A549 (cell line): ENCODE results near the gene USP2. TPM values are rescaled to one million over a fixed set of nuclear protein-coding genes. Genes with fewer than 3 reads are reported as not detected.

Source experiments
- ATAC-seq, 2 experiments: fragments of 200-7000 bp in 1 of 2; fragments of >200 bp in 1 of 2; cut with Nextera tagmentation in 1 of 2; cut with Tn5 transposase in 1 of 2; 3 replicates each; pipeline versions ENCODE4 v1.8.0 to v1.9.1; 2018 to 2020; ENCODE audit warnings: mild to moderate bottlenecking in 1 of 2, moderate library complexity in 1 of 2
- CTCF ChIA-PET: fragments of 300-600 bp; sonication (Branson Sonifier 250); formaldehyde crosslinking; extraction: SDS; loops from one replicate; lab custom pipeline; 2021; ENCODE audit warnings: antibody characterized with exemption, inconsistent platforms; lab: Yijun Ruan, JAX
- POLR2A ChIA-PET: fragments of 350-600 bp; formaldehyde crosslinking; extraction: SDS; loops from one replicate; lab custom pipeline; 2021; ENCODE audit warnings: antibody characterized with exemption, inconsistent platforms; lab: Yijun Ruan, JAX
- DNase-seq, 2 experiments: peaks; one replicate each; pipeline versions ENCODE4 v3.0.0 to v3.0.0-alpha.2; 2011 to 2016; ENCODE audit warnings: low read depth in 1 of 2, low spot score in 1 of 2
- FAIRE-seq: peaks from 2 replicates; lab custom pipeline; 2011; peaks lifted over from hg19 to GRCh38; lab: Jason Lieb, UNC
- H3K27ac ChIP-seq, 2 experiments: fragments of >200 bp; sonication (Bioruptor Twin); formaldehyde crosslinking; 3 replicates each; pipeline ENCODE4 v1.5.1; 2016 to 2017
- H3K4me1 ChIP-seq: fragments of >200 bp; sonication (Bioruptor Twin); formaldehyde crosslinking; 3 replicates; pipeline ENCODE4 v1.6.1; 2016
- H3K4me2 ChIP-seq: fragments of >200 bp; sonication (Bioruptor Twin); formaldehyde crosslinking; 3 replicates; pipeline ENCODE4 v1.6.1; 2016
- H3K4me3 ChIP-seq: fragments of >200 bp; sonication (Bioruptor Twin); formaldehyde crosslinking; 3 replicates; pipeline ENCODE4 v1.5.1; 2016
- H3K9me3 ChIP-seq: fragments of >200 bp; sonication (Bioruptor Twin); formaldehyde crosslinking; 3 replicates; pipeline ENCODE4 v1.6.1; 2016
- BHLHE40 ChIP-seq: IDR thresholded peaks from 2 replicates; pipeline ENCODE4 v1.6.1; 2012; ENCODE audit warnings: low read depth, low read length, inconsistent platforms
- CTCF ChIP-seq: fragments of >200 bp; sonication (Bioruptor Twin); formaldehyde crosslinking; IDR thresholded peaks from 3 replicates; pipeline ENCODE4 v1.5.1; 2016
- E2F6 ChIP-seq: IDR thresholded peaks from 2 replicates; pipeline ENCODE4 v1.6.1; 2012; ENCODE audit warnings: low read depth, borderline replicate concordance
- ELK1 ChIP-seq: fragments of 150-350 bp; IDR thresholded peaks from 2 replicates; pipeline ENCODE4 v1.6.1; 2014; ENCODE audit warnings: low read depth, mild to moderate bottlenecking, low read length
- HDAC2 ChIP-seq: fragments of 200-600 bp; sonication (generic); IDR thresholded peaks from 2 replicates; pipeline ENCODE4 v1.6.1; 2016
- JUN ChIP-seq, 2 experiments: fragments of >200 bp; sonication (Bioruptor Twin); formaldehyde crosslinking; IDR thresholded peaks; 2 replicates in 1 of 2; 3 replicates in 1 of 2; pipeline ENCODE4 v1.6.1; 2016 to 2017
- MAFK ChIP-seq: fragments of 450-650 bp; IDR thresholded peaks from 2 replicates; pipeline ENCODE4 v1.6.1; 2014; ENCODE audit not compliant: partially characterized antibody
- MAX ChIP-seq: IDR thresholded peaks from 2 replicates; pipeline ENCODE4 v1.6.1; 2012
- MAZ ChIP-seq: fragments of 150-350 bp; IDR thresholded peaks from 2 replicates; pipeline ENCODE4 v1.6.1; 2014; ENCODE audit warnings: antibody characterized with exemption, low read depth, low read length, borderline replicate concordance
- MYC ChIP-seq: IDR thresholded peaks from 2 replicates; pipeline ENCODE4 v1.6.1; 2012; ENCODE audit warnings: mild to moderate bottlenecking, inconsistent platforms, low read length, improper control_type of control experiment, borderline replicate concordance
- PBX3 ChIP-seq: IDR thresholded peaks from 2 replicates; pipeline ENCODE4 v1.6.1; 2012
- PHF8 ChIP-seq: fragments of 200-600 bp; sonication (generic); IDR thresholded peaks from 2 replicates; pipeline ENCODE4 v1.6.1; 2016; ENCODE audit warnings: low read depth, mild to moderate bottlenecking, antibody characterized with exemption, moderate library complexity, borderline replicate concordance
- RAD21 ChIP-seq, 2 experiments: fragments of >200 bp in 1 of 2; sonication (Bioruptor Twin) in 1 of 2; formaldehyde crosslinking in 1 of 2; IDR thresholded peaks in 1 of 2; conservative IDR thresholded peaks in 1 of 2; 2 replicates in 1 of 2; 3 replicates in 1 of 2; pipeline ENCODE4 v1.6.1; 2012 to 2018; ENCODE audit warnings: inconsistent platforms in 1 of 2
- RCOR1 ChIP-seq: fragments of 150-350 bp; IDR thresholded peaks from 2 replicates; pipeline ENCODE4 v1.6.1; 2014; ENCODE audit warnings: antibody characterized with exemption, low read length, low read depth
- RFX5 ChIP-seq: fragments of 450-650 bp; IDR thresholded peaks from 2 replicates; pipeline ENCODE4 v1.7.1; 2014; ENCODE audit warnings: antibody characterized with exemption, mild to moderate bottlenecking, moderate library complexity
- SMC3 ChIP-seq: fragments of >200 bp; sonication (Bioruptor Twin); formaldehyde crosslinking; IDR thresholded peaks from 3 replicates; pipeline ENCODE4 v1.6.1; 2018; ENCODE audit warnings: inconsistent platforms
- TFCP2L1 ChIP-seq: fragments of 250-450 bp; sonication (Bioruptor Pico); IDR thresholded peaks from 2 replicates; pipeline ENCODE4 v1.5.0; 2021; ENCODE audit warnings: mild to moderate bottlenecking
- TP53 ChIP-seq: fragments of 250-450 bp; sonication (Bioruptor Pico); IDR thresholded peaks from 2 replicates; pipeline ENCODE4 v1.5.0; 2021; ENCODE audit warnings: mild to moderate bottlenecking, moderate library complexity
- USF2 ChIP-seq: fragments of 450-650 bp; IDR thresholded peaks from 2 replicates; pipeline ENCODE4 v1.6.1; 2014; ENCODE audit warnings: antibody characterized with exemption
- WGBS: methylation state at CpG from one replicate; pipeline ENCODE4 v1.1.6; 2017; ENCODE audit errors: missing lambda C conversion rate; 5-methylcytosine and 5-hydroxymethylcytosine counted together
- polyA minus RNA-seq: library from RNA; depleted of rRNA, polyadenylated mRNA; stranded (reverse); fragments of >200 nt; gene quantifications from 2 replicates; pipeline ENCODE4 v1.2.3, GENCODE V29; 2011; rRNA and poly(A)+ RNA removed
- polyA plus RNA-seq, 4 experiments: library from polyadenylated mRNA; depleted of rRNA in 3 of 4; stranded (reverse); fragments of >200 nt; fragmentation: RNase III in 1 of 4; extraction: RNeasy Plus Mini Kit Qiagen cat#74134 plus additional on column Dnase treatment in 1 of 4; gene quantifications; 2 replicates in 3 of 4; 3 replicates in 1 of 4; pipeline ENCODE4 v1.2.3, GENCODE V29; 2011 to 2017

USP2 gene
- polyA plus RNA-seq (2011; rRNA removed) (0.30 and 0.37 TPM in 2 replicates), polyA plus RNA-seq (2017; fragmentation: RNase III; extraction: RNeasy Plus Mini Kit Qiagen cat#74134 plus additional on column Dnase treatment) (0.48 to 0.83 TPM (median 0.73 TPM) in 3 replicates), polyA minus RNA-seq (0.50 and 1.4 TPM in 2 replicates)
- polyA plus RNA-seq (2012; cell fraction: cytosol; rRNA removed): 0.22 and 0.36 TPM in 2 replicates
- 0.56 and 0.71 TPM in 2 replicates for polyA plus RNA-seq (2012; cell fraction: nucleus; rRNA removed)

GRCh38 chr11:119381181-119381988, at the start of gene USP2:
USP2 (minus strand) TSS chr11:119381690; CDS start chr11:119373480, 8,210 bp downstream.
- peaks cover 4% of the 10 kb centered on the region; the same call in 1 of the 3 replicates for H3K4me1 ChIP-seq
- DNase-seq (peak; percentile 81 to 92), ATAC-seq (peak; percentile 97 to 98), FAIRE-seq (no peak)
- H3K4me2 ChIP-seq: peak within 1 kb of the TSS; percentile 84
- peak within 1 kb of the TSS; percentile 55 for H3K4me3 ChIP-seq
- no peaks in the 10 kb centered on the region for H3K9me3 ChIP-seq
- ChIA-PET POLR2A (interaction anchor here (0.6 to 1.7 kb wide), 3 partner anchors 20 to 93 kb away, joined by 3 to 4 read pairs (median 3); no protein-coding TSS in a partner anchor), CTCF (interaction anchor here (0.6 to 20.0 kb wide), 31 partner anchors 8 to 405 kb away, joined by 3 to 341 read pairs (median 5); partner anchors contain the start of gene MFRP)
- peak; percentile 85 for TF ChIP-seq USF2
- 0 out of 2 replicates have a peak, but pooled peaks have one; percentile 31 for TF ChIP-seq PHF8
- peak; percentile 44; the same call in 1 of the 2 replicates for TF ChIP-seq E2F6
- TF ChIP-seq TFCP2L1 (CRISPR knock-in tag): 0 out of 2 replicates have a peak, but pooled peaks have one; percentile 34
- peak; percentile 70 for TF ChIP-seq CTCF
- TF ChIP-seq SMC3: peak; percentile 50; the same call in 2 of the 3 replicates
- peak; percentile 83; the same call in 1 of the 2 replicates for TF ChIP-seq MYC
- TF ChIP-seq TP53 (CRISPR knock-in tag): no peak
- TF ChIP-seq MAFK: no peak
- TF ChIP-seq MAZ: 0 out of 2 replicates have a peak, but pooled peaks have one; percentile 38
- TF ChIP-seq RCOR1: no peak
- TF ChIP-seq PBX3: no peak
- peak; percentile 30; the same call in 1 of the 2 replicates for TF ChIP-seq BHLHE40
- no peak for TF ChIP-seq JUN (IDR thresholded peaks at IDR 0.05)
- no peak for TF ChIP-seq HDAC2
- peak; percentile 70; the same call in 1 of the 2 replicates for TF ChIP-seq RFX5
- peak; percentile 36 to 61; a peak in 4 of 5 replicates for TF ChIP-seq RAD21 (conservative IDR thresholded peaks at IDR 0.05 in 1 of 2, IDR thresholded peaks at IDR 0.05 in 1 of 2)
- peak; percentile 97 for TF ChIP-seq MAX
- no peak for TF ChIP-seq ELK1
- H3K27ac ChIP-seq: peak within 1 kb of the TSS; percentile 43 to 69; a peak in 3 of 6 replicates
- WGBS: 2% methylated on average over 15 of the region's 54 CpGs
